Fibroblast of villous mesenchyme (primary cell): ENCODE results near the gene PALLD. TPM values are rescaled to one million over a fixed set of nuclear protein-coding genes. Genes with fewer than 3 reads are reported as not detected.

Source experiments
- DNase-seq: peaks from one replicate; pipeline ENCODE4 v3.0.0-alpha.2; 2010; ENCODE audit warnings: low read depth
- H3K4me3 ChIP-seq: 2 replicates; pipeline ENCODE4 v1.5.1; 2011; ENCODE audit warnings: low read depth, mild to moderate bottlenecking, low read length
- CTCF ChIP-seq: IDR thresholded peaks from 2 replicates; pipeline ENCODE4 v1.5.1; 2012; ENCODE audit warnings: low read depth, mild to moderate bottlenecking, low read length; ENCODE audit not compliant: insufficient read depth
- total RNA-seq: library from RNA; depleted of rRNA; stranded (reverse); fragments of >200 nt; gene quantifications from 2 replicates; pipeline ENCODE4 v1.2.3, GENCODE V29; 2012

The PALLD gene
- total RNA-seq, 1 donor, result 188 TPM

DNA sequence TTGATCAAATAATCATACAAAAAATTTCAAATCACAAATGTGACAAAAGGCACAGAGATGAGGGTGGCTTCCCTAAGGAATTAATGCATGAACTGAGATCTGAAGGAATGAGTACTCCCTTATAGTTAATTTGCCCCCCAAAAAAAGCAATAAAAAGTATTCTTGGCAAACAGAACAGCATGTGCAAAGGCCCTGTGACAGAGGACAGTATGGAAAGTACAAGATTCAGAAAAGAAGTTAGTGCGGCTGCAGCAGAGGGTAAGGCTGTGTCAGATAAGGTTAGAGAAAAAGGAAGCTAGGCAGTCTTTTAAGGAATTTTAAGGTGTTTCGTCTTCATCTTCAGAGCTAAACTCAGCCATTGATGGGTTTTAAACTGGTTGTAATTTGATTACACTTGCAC lies 23.9 kb upstream of the PALLD start:
- no peak for DNase-seq
- H3K4me3 ChIP-seq, result no peak overlapping the region
- TF ChIP-seq CTCF, result no peak

- TF ChIP-seq CTCF, result no peak
- DNase-seq, result no peak
- H3K4me3 ChIP-seq, result no peak overlapping the region
These were observed 22.1 kb upstream of the PALLD start for GRCh38 chr4:168474660-168475320.

GRCh38 chr4:168475745-168476144 lies 21.1 kb upstream of the PALLD start:
- H3K4me3 ChIP-seq, result no peak overlapping the region
- TF ChIP-seq CTCF, result no peak
- DNase-seq, result no peak

- TF ChIP-seq CTCF, result no peak
- H3K4me3 ChIP-seq, result no peak overlapping the region
- no peak for DNase-seq
These were observed 18.0 kb upstream of the PALLD start for GRCh38 chr4:168478868-168479267.

DNA sequence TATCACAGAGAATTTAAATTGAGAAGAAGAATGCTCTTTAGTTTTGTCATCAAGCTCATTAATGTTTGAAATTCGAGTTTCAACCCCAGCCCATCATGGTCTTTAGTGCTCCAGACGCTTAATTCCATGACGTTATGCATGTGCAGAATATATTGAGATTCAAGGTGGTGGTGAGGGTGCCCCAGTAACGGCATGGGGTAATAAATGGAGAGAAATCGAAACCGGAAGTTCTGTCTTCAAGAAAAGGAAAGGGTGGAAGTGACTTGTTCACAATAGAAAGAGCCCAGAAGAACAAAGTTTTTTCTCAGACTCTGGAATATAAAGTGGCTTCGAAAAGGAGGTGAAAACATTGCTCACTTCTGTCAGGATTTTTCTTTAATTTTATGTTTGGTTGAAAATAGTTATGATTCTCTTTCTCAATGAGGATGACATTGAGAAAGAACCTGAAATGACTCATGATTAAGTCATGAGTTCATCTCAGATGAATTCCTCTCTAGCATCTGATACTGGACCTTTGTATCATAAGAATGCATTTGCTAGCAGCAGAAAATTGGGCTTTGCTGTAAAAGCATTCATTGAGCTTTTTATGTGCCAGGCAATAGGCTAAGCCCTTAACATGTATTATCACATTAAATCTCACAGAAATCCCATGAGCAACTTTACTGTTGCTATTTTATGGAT lies 15.8 kb upstream of the PALLD start:
- peak; percentile 76 for DNase-seq
- TF ChIP-seq CTCF, result no peak
- peak overlapping the region; percentile 79 for H3K4me3 ChIP-seq

- H3K4me3 ChIP-seq, result no peak overlapping the region
- no peak for TF ChIP-seq CTCF
- no peak for DNase-seq
These were observed 13.0 kb upstream of the PALLD start for GRCh38 chr4:168483811-168484210.
